SU-DHL-6 (cell line): ENCODE measurements around the gene PLEKHM2.

Source experiments
- EZH2phosphoT487 ChIP-seq: fragments of 200-600 bp; sonication (generic), shearing (Covaris generic); conservative IDR thresholded peaks from 2 replicates; pipeline ENCODE4 v1.6.1; 2018; ENCODE audit warnings: mild to moderate bottlenecking, antibody characterized with exemption, low read length, moderate library complexity, mixed read lengths
- TF ChIP-seq, protein P1 (sequence below): fragments of 200-600 bp; sonication (generic); IDR thresholded peaks from one replicate; pipeline ENCODE4 v1.5.1; 2017; ENCODE audit warnings: antibody characterized with exemption, mild to moderate bottlenecking, low read length, moderate library complexity; ENCODE audit not compliant: insufficient read depth, poor library complexity, severe bottlenecking

DNA sequence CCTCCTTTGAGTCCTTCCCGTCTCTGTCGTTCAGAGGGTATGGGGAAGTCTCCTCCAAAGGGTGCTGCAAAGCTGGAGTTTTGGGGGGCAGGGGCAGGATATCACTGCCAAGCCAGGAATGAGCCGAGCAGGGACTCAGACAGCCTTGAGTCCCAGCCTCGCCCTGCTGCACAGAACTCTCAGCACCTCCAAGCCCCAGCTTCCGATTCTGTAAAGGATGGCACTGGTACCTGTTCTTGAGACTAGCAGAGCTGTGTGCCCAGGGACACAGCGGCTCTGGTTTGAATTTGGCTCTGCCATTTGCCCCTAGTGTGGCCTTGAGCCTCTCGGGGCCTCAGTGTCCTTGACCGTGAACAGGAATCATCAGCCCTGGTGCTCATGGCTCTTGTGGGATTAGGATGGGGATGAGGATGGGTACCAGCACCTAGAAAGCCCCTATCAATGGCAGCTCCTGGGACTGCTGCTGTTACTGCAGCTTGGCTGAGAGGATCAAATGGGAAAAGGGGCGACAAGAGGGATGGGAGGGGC is 73.0 kb downstream of the PLEKHM2 start:
- TF ChIP-seq, protein P1, sequence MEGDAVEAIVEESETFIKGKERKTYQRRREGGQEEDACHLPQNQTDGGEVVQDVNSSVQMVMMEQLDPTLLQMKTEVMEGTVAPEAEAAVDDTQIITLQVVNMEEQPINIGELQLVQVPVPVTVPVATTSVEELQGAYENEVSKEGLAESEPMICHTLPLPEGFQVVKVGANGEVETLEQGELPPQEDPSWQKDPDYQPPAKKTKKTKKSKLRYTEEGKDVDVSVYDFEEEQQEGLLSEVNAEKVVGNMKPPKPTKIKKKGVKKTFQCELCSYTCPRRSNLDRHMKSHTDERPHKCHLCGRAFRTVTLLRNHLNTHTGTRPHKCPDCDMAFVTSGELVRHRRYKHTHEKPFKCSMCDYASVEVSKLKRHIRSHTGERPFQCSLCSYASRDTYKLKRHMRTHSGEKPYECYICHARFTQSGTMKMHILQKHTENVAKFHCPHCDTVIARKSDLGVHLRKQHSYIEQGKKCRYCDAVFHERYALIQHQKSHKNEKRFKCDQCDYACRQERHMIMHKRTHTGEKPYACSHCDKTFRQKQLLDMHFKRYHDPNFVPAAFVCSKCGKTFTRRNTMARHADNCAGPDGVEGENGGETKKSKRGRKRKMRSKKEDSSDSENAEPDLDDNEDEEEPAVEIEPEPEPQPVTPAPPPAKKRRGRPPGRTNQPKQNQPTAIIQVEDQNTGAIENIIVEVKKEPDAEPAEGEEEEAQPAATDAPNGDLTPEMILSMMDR, result no peak
- TF ChIP-seq EZH2phosphoT487, result no peak
